Bronchial epithelial cell (primary cell): ENCODE results near the gene CEBPG. TPM values are rescaled to one million over a fixed set of nuclear protein-coding genes. Genes with fewer than 3 reads are reported as not detected.

ENCODE experiments used
- DNase-seq: peaks from one replicate; pipeline ENCODE4 v3.0.0-alpha.2; 2010; ENCODE audit warnings: low read depth
- FAIRE-seq: peaks from 2 replicates; lab custom pipeline; 2011; peaks lifted over from hg19 to GRCh38; lab: Jason Lieb, UNC
- H3K27me3 ChIP-seq: 2 replicates; pipeline ENCODE4 v1.5.1; 2011; ENCODE audit warnings: low read length; ENCODE audit not compliant: control insufficient read depth, insufficient read depth
- H3K36me3 ChIP-seq: 2 replicates; pipeline ENCODE4 v1.5.1; 2011; ENCODE audit warnings: low read length; ENCODE audit not compliant: control insufficient read depth, insufficient read depth
- H3K4me3 ChIP-seq: 2 replicates; pipeline ENCODE4 v1.5.1; 2011; ENCODE audit warnings: mild to moderate bottlenecking, low read depth, low read length, control low read depth
- CTCF ChIP-seq: IDR thresholded peaks from 2 replicates; pipeline ENCODE4 v1.5.1; 2011; ENCODE audit warnings: mild to moderate bottlenecking, moderate library complexity, low read length, control low read depth, inconsistent platforms; ENCODE audit not compliant: insufficient read depth, severe bottlenecking
- total RNA-seq: library from RNA; depleted of rRNA; stranded (reverse); fragments of >200 nt; gene quantifications from 2 replicates; pipeline ENCODE4 v1.2.1, GENCODE V29; 2014

Gene CEBPG
- total RNA-seq, 1 donor from 2014 or later, result 128 TPM

- FAIRE-seq, result no peak
- no peak for DNase-seq
- Histone ChIP-seq H3K27me3 (no peaks in the 10 kb centered on the region), H3K36me3 (no peaks in the 10 kb centered on the region), H3K4me3 (no peak overlapping the region)
- no peak for TF ChIP-seq CTCF
These were observed 24.2 kb downstream of the CEBPG start for GRCh38 chr19:33397536-33398360.

GRCh38 chr19:33398361-33399060, 25.0 kb downstream of the CEBPG start:
- Histone ChIP-seq H3K36me3 (no peaks in the 10 kb centered on the region), H3K4me3 (no peak overlapping the region), H3K27me3 (no peaks in the 10 kb centered on the region)
- no peak for TF ChIP-seq CTCF
- DNase-seq, result no peak
- peak; percentile 50 for FAIRE-seq

- DNase-seq (no peak), FAIRE-seq (no peak)
- TF ChIP-seq CTCF, result no peak
- Histone ChIP-seq H3K36me3 (no peaks in the 10 kb centered on the region), H3K27me3 (no peaks in the 10 kb centered on the region), H3K4me3 (no peak overlapping the region)
These were observed 25.7 kb downstream of the CEBPG start for GRCh38 chr19:33399081-33399744.

- TF ChIP-seq CTCF, result no peak
- FAIRE-seq, result no peak
These were observed 26.5 kb downstream of the CEBPG start for GRCh38 chr19:33399745-33400681.

More at GRCh38 chr19:33399745-33400681, 26.5 kb downstream of the CEBPG start:
- Histone ChIP-seq H3K27me3 (no peaks in the 10 kb centered on the region), H3K4me3 (no peak overlapping the region), H3K36me3 (no peaks in the 10 kb centered on the region)
- DNase-seq, result no peak
